ENCODE data around the gene COL4A3.

- no peak for TF ChIP-seq CTCF (conservative IDR thresholded peaks at IDR 0.05)
- no peak for TF ChIP-seq ZFX (IDR thresholded peaks at IDR 0.05)
Observed at GRCh38 chr2:227115761-227116160, 48.7 kb upstream of the COL4A3 start.

Data from C4-2B (cell line).